Measurements from ENCODE around the gene POLR3K.

DNA sequence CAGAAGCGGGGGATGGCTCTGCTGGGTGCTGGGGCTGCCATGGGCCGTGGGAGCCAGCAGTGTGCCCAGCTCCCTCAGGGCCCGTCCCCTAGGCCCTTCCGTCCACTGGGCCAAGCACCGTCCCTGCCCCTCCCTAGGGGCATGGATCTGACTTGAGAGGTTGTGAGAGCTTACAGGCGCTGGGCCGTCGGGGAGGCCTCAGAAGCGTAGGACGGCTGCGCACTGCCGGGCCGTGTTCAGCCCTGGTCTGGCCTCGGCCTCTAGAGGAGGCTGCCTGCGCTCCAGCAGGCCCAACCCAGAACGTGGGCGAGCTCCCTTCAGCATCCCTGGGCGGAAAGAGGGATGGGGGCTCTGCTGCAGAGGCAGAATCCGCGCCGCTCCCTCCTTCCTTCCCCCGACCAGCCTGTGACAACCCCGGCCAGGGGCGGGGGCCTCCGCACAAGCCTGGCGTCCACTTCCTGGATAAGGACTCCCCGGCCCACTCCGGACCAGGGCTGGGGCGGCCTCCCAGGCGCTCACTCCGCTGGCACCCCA is 23.9 kb upstream of the POLR3K start:
- TF ChIP-seq, protein P1, sequence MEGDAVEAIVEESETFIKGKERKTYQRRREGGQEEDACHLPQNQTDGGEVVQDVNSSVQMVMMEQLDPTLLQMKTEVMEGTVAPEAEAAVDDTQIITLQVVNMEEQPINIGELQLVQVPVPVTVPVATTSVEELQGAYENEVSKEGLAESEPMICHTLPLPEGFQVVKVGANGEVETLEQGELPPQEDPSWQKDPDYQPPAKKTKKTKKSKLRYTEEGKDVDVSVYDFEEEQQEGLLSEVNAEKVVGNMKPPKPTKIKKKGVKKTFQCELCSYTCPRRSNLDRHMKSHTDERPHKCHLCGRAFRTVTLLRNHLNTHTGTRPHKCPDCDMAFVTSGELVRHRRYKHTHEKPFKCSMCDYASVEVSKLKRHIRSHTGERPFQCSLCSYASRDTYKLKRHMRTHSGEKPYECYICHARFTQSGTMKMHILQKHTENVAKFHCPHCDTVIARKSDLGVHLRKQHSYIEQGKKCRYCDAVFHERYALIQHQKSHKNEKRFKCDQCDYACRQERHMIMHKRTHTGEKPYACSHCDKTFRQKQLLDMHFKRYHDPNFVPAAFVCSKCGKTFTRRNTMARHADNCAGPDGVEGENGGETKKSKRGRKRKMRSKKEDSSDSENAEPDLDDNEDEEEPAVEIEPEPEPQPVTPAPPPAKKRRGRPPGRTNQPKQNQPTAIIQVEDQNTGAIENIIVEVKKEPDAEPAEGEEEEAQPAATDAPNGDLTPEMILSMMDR (IDR thresholded peaks at IDR 0.05): no peak
- no peak for TF ChIP-seq POLR2A (IDR thresholded peaks at IDR 0.05)
